Measurements from ENCODE around the gene WDR37. TPM values are rescaled to one million over a fixed set of nuclear protein-coding genes. Genes with fewer than 3 reads are reported as not detected.

WDR37 gene
- total RNA-seq, 2 donors from 2014 or later = 11.9 to 22.8 TPM

DNA sequence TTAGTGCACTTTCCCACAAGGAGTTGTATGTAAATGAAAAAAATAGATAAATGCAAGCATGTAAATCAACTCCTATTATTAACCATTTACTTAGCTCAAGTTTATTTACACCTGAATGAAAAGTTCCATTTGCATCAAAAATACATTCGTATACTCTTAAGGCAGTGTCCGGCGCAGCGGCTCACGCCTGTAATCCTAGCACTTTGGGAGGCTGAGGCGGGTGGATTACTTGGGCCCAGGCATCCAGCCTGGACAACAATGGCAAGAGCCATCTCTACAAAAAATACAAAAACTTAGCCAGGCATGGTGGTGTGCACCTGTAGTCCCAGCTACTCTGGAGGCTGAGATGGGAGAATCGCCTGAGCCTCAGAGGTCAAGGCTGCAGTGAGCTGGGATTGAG is 26.3 kb upstream of the WDR37 start:
- TF ChIP-seq POLR2A (IDR thresholded peaks at IDR 0.05) (no peak), POLR2AphosphoS5 (IDR thresholded peaks at IDR 0.05) (no peak)
- TF ChIP-seq, protein P1, sequence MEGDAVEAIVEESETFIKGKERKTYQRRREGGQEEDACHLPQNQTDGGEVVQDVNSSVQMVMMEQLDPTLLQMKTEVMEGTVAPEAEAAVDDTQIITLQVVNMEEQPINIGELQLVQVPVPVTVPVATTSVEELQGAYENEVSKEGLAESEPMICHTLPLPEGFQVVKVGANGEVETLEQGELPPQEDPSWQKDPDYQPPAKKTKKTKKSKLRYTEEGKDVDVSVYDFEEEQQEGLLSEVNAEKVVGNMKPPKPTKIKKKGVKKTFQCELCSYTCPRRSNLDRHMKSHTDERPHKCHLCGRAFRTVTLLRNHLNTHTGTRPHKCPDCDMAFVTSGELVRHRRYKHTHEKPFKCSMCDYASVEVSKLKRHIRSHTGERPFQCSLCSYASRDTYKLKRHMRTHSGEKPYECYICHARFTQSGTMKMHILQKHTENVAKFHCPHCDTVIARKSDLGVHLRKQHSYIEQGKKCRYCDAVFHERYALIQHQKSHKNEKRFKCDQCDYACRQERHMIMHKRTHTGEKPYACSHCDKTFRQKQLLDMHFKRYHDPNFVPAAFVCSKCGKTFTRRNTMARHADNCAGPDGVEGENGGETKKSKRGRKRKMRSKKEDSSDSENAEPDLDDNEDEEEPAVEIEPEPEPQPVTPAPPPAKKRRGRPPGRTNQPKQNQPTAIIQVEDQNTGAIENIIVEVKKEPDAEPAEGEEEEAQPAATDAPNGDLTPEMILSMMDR (IDR thresholded peaks at IDR 0.05) = no peak
- Histone ChIP-seq H3K36me3 (no peaks in the 10 kb centered on the region), H3K27me3 (replicated peaks; ENCODE audit: insufficient read depth) (no peaks in the 10 kb centered on the region), H3K27ac (no peak overlapping the region), H3K4me1 (replicated peaks) (peaks cover 5% of the 10 kb centered on the region), H3K4me3 (no peak overlapping the region), H3K9me3 (no peaks in the 10 kb centered on the region)
- 97% methylated on average over 7 of the region's 7 CpGs for WGBS
- DNase-seq (ENCODE audit: low spot score) = no peak
- intact Hi-C loops (cut with DNase I) = no loop called here

DNA sequence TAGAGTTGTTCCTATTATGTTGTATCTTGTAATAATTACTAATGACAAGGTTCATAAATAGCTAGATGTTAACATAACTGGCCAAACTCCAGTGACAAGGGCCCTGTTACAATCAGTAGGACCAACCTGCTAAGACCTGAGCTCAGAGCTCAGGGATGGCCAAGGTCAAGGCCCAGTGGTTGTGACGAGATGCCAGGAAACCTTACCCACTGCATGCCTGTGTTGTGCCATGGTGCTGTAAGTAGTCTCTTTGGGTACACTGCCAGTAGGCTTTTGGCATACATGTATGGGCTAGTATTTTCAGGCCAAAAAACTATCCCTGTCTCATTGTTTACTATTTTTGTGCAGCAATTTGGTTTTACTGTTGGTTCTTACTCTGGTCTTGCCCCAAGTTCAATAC is 22.6 kb upstream of the WDR37 start:
- no peaks in the 10 kb centered on the region for H3K27me3 ChIP-seq (replicated peaks; ENCODE audit: insufficient read depth)
- no peaks in the 10 kb centered on the region for H3K9me3 ChIP-seq
- no peak overlapping the region for H3K4me3 ChIP-seq
- peaks cover 13% of the 10 kb centered on the region for H3K4me1 ChIP-seq (replicated peaks)
- DNase-seq (ENCODE audit: low spot score) = no peak
- intact Hi-C loops (cut with DNase I) = no loop called here
- H3K27ac ChIP-seq = no peak overlapping the region
- no peak for TF ChIP-seq POLR2A (IDR thresholded peaks at IDR 0.05)
- no peak for TF ChIP-seq POLR2AphosphoS5 (IDR thresholded peaks at IDR 0.05)
- TF ChIP-seq, protein P1 (IDR thresholded peaks at IDR 0.05) = no peak
- no peaks in the 10 kb centered on the region for H3K36me3 ChIP-seq
- WGBS = 87% methylated on average over 1 of the region's 1 CpG

- H3K27ac ChIP-seq = peak overlapping the region; percentile 52 to 70
- 27% methylated on average over 3 of the region's 3 CpGs for WGBS
- peak; percentile 49 for DNase-seq (ENCODE audit: low spot score)
- no peaks in the 10 kb centered on the region for H3K9me3 ChIP-seq
- H3K4me3 ChIP-seq = no peak overlapping the region
- peaks cover 13% of the 10 kb centered on the region for H3K4me1 ChIP-seq (replicated peaks)
- no peaks in the 10 kb centered on the region for H3K36me3 ChIP-seq
- TF ChIP-seq, protein P1 (IDR thresholded peaks at IDR 0.05) = no peak
- TF ChIP-seq POLR2A (IDR thresholded peaks at IDR 0.05) (no peak), POLR2AphosphoS5 (IDR thresholded peaks at IDR 0.05) (peak; percentile 65)
- intact Hi-C loops (cut with DNase I) = no loop called here
- no peaks in the 10 kb centered on the region for H3K27me3 ChIP-seq (replicated peaks; ENCODE audit: insufficient read depth)
These were observed 21.4 kb upstream of the WDR37 start for GRCh38 chr10:1034758-1035157.

GRCh38 chr10:1035201-1035600 is 21.0 kb upstream of the WDR37 start:
- WGBS = 19% methylated on average over 6 of the region's 6 CpGs
- no peak for DNase-seq (ENCODE audit: low spot score)
- peaks cover 13% of the 10 kb centered on the region for H3K4me1 ChIP-seq (replicated peaks)
- H3K4me3 ChIP-seq = no peak overlapping the region
- intact Hi-C loops (cut with DNase I) = no loop called here
- H3K27ac ChIP-seq = peak overlapping the region; percentile 52 to 70
- no peaks in the 10 kb centered on the region for H3K27me3 ChIP-seq (replicated peaks; ENCODE audit: insufficient read depth)
- no peaks in the 10 kb centered on the region for H3K9me3 ChIP-seq
- TF ChIP-seq, protein P1 (IDR thresholded peaks at IDR 0.05) = no peak
- TF ChIP-seq POLR2A (IDR thresholded peaks at IDR 0.05) = no peak
- TF ChIP-seq POLR2AphosphoS5 (IDR thresholded peaks at IDR 0.05) = no peak
- no peaks in the 10 kb centered on the region for H3K36me3 ChIP-seq

DNA sequence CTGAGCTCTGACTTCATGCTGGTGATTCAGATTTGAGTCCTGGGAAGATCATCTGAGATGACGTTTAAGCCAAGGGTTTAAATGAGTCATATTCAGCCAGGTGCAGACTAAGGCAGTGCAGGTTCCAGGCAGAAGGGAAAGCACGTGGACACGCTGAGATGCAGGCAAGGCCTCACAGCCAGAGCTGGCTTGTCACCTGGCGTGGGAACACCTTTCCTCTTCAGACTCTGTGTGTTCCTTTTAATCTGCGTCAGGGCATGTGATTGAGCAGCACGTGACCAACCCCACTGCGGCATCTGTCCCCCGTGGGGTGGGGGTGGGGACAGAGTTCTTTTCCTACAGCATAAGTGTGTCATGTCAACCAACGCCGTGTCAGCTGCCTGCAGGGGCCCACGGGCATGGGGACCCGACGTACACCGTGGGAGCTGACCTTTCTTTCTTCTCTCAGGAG is 19.8 kb upstream of the WDR37 start:
- intact Hi-C loops (cut with DNase I) = no loop called here
- Histone ChIP-seq H3K4me3 (no peak overlapping the region), H3K27ac (no peak overlapping the region), H3K36me3 (no peaks in the 10 kb centered on the region), H3K4me1 (replicated peaks) (peaks cover 13% of the 10 kb centered on the region), H3K27me3 (replicated peaks; ENCODE audit: insufficient read depth) (no peaks in the 10 kb centered on the region), H3K9me3 (no peaks in the 10 kb centered on the region)
- DNase-seq (ENCODE audit: low spot score) = no peak
- 76% methylated on average over 14 of the region's 14 CpGs for WGBS
- no peak for TF ChIP-seq POLR2A (IDR thresholded peaks at IDR 0.05)
- TF ChIP-seq, protein P1 (IDR thresholded peaks at IDR 0.05) = no peak
- no peak for TF ChIP-seq POLR2AphosphoS5 (IDR thresholded peaks at IDR 0.05)

Data from prostate gland (tissue), 2 donors.